OCI-M2 (cell line): ENCODE data around the gene TYW1B.
"Not testable (repeated sequence)": the region's sequence is repeated elsewhere in the genome, so short reads cannot be mapped to it uniquely, and the experiment has no call there.

Experiments used
- DNase-seq: peaks from one replicate; lab custom pipeline; 2025; ENCODE audit not compliant: unreplicated experiment; lab: John Stamatoyannopoulos, UW

TYW1B gene

DNA sequence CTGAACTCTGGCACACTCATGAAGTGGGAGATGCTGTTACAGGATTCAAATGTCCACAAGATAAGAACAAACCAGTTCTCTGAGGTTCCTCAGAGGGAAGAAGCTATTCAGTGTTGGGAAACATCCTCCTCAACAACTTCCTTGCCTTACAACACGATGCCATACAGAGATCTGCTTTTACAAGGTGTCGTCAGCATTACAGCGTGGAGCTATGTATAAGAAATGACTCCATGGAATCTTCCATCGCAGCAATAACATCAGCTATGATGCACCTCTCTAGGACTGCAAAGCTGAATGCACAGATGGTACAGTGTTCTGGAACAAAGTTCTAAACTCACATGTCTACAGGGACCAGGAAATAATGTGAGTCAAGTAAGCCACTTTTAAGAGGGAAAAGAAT, 122.3 kb downstream of the TYW1B start:
- DNase-seq = not testable (repeated sequence)

DNA sequence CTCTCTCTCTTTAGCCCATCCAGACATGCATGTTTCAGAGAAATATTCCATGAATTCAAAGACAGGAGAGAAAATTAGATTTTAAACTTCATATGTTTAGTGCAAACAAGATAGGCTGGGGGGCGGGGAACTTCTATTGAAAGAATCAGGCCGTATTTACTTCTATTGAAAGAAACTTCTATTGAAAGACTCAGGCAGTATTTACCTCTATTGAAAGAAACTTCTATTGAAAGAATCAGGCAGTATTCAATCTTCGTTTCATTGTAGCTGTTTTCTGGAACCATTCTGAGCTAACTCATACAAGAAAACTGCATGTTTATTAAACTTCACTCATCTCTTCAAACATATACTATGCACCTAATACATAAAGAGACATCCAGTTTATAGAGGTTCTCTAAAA, 123.1 kb downstream of the TYW1B start:
- no peak for DNase-seq

DNA sequence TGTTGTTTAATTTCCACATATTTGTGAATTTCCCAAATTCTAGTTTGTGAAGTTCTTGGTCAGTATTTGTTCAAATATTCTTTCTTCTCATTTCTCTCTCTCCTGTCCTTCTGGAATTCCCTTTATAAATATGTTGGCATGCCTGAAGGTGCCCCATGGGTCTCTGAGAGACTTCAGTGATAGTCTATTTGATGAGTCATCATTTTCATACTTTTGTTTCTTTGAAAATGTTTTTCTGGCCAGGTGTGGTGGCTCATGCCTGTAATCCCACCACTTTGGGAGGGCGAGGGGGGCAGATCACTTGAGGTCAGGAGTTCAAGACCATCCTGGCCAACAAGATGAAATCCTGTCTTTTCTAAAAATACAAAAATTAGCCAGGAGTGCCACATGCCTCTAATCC, 127.5 kb downstream of the TYW1B start:
- not testable (repeated sequence) for DNase-seq

DNA sequence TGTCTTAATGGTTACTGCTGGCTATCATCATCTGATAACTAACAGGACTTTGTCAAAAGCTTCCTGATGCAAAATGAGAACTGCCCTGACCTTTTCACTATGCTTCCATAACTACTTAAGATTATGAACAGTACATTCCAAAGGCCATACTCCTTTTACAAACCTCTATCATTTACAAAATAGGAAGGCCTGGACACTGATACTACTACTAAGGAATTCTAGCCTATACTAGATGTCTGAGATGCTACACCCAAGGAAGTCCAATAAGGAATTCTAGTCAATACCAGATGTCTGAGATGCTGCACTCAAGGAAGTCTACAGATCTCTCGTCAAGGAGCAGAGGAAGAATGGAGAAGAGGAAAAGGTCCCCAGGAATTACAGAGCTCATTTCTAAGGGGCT, 130.9 kb downstream of the TYW1B start:
- not testable (repeated sequence) for DNase-seq

DNA sequence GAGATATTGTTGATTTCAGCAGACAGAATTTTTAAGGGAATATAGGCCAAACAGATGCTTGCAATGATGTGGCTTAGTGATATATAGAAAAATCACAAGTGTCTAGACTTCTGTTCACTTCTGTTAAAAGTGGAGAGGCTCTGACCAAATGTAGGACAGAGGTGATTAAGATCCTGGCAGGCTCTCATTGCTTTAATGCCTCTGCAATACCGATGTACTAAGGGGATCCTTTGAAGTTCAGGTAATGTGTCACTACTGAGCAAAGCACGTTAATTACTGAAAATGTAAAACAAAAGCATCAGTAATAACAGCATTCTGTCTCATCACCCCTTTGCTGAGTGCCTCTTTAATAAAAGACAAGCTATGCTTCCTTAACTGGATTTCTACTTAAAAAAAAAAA, 131.4 kb downstream of the TYW1B start:
- DNase-seq = not testable (repeated sequence)

DNA sequence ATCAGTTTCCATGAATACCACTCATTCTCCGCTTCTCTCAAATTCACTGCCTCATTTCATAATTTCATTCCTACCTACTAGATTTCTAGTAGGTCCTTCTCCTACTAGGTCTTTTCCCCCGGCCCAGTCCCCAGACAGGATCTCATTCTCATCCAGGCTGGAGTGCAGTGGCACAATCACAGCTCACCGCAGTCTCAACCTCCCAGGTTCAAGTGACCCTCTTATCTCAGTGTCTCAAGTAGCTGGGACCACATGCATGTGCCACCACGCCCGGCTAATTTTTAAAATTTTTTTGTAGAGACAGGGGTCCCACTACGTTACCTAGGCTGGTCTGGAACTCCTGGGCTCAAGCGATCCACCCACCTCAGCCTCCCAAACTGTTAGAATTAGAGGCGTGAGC, 132.5 kb downstream of the TYW1B start:
- not testable (repeated sequence) for DNase-seq

DNA sequence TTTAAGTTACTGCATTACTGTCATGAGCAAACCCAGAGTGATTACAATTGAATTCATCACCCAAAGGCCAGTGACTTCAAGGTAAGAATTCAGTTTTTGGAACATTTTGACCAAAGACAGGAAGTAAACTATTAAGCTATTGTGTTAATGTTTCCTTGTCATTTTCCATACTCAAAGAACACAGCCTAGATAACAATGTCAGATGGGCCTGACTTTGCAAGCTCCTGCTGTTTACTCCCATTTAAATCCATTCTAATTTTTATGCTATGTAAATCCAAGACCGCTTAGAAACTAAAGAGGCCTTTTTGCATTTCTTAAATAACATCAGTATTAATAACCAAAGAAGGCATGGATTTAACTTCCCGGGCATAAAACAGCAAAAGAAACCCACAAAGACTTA, 136.6 kb downstream of the TYW1B start:
- not testable (repeated sequence) for DNase-seq

DNA sequence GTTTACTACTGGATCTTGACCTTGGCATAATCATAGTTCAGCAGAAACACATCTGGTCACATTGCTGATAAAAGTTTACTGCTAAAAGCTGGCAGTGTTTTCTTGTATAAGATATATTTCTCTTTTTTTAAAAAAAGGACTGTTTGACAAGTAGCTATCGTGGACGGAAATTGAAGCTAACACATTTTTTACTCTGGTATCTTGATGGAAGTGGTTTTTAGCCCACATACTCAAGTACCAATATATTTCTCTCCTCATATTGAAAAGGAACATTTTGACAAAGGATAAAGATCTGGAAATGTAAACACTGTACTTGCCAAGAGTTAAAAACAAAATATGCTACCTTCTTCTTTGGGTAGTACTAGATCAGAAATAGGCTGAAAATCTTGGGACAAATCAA, 137.8 kb downstream of the TYW1B start:
- not testable (repeated sequence) for DNase-seq

DNA sequence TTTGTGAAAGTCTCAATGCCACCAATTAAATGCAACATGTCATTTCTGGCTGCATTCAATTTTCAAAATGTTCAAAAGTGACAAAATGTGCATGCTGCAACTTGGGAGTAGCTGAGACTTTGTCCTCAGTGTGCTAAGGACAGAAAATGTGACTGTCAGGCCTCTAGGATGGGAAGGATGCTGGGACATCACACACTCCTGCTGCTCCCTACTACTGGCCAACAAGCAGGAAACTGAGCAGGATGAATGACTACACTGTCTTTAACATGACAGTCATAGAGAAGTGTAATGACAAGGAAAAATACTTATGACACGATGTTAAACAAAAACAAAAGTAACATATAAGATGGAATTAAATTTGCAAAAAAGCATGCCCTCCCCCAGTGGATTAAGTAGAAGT, 138.7 kb downstream of the TYW1B start:
- not testable (repeated sequence) for DNase-seq

DNA sequence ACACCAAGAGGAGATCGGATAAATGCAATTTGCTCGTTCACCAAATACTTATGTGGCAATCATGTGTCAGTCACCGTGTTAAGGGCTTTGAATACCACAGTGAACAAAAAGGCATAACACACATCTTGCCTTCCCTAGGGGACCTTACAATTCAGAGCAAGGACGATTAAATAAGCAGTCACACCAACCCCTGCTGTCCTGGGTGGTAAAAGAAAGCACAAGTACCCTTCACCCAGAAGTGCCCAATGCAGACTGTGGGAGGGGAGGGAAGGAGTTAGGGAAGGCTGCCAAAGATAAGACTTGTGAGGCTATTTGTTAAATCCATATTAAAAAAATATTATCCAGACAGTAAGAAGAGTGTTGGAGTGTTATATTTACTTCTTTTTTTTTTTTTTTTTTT, 146.8 kb downstream of the TYW1B start:
- DNase-seq = not testable (repeated sequence)

DNA sequence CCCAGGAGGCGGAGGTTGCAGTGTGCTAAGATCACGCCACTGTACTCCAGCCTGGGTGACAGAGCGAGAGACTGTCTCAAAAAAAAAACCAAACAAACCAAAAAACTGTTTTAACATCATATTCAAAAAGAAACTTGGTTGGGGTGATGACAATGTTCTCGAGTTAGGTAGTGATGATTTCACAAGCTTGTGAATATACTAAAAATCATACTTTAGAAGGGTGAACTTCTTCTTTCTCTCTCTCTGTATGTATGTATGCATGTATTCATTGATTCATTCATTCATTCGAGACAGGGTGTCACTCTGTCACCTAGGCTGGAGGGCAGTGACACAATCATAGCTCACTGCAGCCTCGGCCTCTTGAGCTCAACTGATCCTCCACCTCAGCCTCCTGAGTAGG, 151.1 kb downstream of the TYW1B start:
- DNase-seq = not testable (repeated sequence)

DNA sequence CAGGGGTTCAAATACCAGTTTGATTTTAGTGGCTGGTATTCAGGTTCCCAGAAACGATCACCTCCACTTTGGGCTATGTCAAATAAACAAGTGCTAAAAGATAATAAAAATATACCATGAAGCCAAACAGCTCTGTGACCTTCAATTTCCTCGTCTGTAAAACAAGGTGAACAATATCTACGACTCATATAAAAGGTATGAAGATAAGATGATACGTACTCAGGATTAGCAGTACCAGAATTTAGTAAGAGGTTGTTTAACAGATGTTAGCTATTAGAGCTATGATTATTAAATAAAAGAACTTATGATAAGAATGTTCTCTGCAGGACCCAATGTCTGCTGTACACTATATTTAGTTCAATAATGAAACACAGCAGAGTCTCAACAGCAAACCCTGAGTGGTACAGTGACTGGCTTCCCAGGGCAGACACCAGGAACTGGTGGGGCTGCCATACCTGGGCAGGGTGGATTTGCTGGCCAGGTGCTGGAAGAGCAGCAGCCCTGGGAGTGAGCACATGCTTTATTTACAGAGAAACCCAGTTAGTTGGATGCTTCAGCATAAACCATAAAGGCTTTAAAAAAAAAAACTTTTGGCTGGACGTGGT, 151.8 kb downstream of the TYW1B start:
- not testable (repeated sequence) for DNase-seq

DNA sequence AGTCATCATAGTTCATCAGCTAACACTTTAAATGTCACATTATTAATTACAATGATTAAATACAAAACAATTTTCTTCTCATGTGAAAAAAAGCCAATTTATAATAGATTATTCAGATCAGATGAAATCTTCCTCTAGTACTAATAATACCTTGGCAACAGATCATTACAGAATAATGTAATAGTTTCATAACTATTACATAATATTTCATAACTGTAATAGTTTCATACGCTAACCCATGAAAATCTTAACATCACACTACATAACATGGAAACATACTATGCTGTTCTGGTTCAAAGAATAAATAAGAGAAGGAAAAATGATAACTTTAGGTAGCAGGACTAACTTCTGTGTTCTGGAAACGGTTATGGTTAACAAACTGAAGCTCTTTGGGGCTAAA, 152.3 kb downstream of the TYW1B start:
- DNase-seq = not testable (repeated sequence)

DNA sequence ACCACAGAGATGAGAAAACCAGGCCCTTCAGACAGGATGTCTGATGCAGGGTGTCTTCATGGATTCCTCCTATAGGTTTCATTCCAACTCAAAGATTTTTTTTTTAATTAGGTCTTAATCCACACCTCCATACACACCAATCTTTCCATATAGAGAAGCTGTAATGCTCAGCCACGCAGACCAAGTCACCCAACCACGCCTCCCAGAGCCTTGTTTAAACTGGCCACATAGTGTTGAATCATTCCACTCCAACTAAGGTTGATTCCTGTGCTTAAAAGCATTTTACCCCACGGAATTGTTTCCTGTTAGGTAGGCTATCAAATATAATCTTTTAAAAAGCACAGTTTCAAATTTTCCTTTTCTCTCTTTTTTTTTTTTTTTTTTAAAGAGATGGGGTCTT, 153.6 kb downstream of the TYW1B start:
- DNase-seq = no peak

DNA sequence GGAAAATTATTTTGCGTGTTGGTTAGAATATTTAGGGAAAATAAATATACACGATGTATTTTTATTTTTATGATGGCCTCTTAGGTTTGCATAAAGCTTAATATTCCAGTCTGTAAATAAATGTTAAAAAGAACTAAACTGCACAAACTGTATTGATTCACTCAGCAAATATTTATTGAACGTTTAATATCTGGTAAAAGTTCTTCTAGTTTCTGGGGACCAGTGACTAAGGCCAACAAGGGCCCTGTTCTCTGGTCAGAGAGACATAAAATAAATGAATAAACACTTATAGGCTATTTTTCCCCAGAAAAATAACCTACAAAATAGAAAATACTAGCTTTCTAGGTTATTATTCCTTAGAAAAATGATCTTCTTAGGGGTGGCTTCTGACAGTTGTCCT, 157.2 kb downstream of the TYW1B start:
- not testable (repeated sequence) for DNase-seq

DNA sequence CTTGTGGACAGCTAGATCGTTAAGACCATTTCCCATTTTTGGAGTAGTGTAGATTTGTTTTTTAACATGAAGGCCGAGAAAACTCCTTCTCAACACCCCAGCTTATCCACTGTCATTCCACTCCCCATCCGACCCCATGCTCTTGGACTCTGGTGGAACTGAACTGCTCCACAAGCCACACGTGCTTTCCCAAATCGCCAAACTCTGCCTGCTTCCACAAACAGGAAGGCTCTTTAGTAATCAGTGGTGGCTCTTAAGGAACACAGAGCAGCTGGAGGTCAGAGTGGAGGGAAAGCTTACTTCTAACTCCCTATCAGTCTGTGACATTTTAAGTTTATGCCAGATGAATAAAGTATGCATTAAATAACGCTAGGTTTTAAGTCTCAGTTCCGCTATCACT, 159.6 kb downstream of the TYW1B start:
- not testable (repeated sequence) for DNase-seq

DNA sequence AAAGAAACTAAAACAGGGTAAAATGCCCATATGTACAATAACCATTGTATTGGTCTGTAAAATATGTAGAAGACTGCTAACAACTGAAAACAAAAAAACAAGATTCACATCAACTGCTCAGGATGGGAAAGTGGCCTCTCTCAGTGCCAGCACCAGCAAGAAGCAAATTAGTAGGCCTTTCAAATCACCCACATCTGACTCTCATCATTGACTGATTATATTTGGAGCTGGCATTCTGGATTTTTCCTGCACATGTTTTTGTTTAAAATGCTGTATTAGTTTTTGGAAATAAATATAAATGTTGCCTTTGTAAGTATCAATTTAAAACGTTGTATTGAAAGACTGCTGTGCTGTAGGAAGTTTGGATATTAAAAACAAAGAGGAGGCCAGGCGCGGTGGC, 161.0 kb downstream of the TYW1B start:
- DNase-seq = not testable (repeated sequence)

DNA sequence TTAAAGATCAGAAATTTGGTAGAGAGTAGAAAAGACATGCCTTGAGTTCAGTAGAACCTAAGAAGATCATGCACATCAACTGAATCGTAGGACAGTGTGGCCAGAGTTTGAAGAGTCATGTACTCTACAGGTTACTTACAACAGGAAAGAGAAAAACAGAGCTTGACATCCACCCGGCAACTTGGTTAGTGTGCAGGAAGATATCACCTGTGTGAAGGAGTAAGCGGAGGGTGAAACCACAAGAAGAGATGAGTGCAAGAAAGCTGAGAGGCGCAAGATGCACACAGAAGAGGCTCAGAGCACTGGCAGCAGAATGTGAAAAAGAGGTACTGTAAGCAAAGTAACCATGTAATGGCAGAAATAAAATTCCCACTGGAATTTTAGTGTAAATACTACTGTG, 179.4 kb downstream of the TYW1B start:
- DNase-seq = not testable (repeated sequence)

DNA sequence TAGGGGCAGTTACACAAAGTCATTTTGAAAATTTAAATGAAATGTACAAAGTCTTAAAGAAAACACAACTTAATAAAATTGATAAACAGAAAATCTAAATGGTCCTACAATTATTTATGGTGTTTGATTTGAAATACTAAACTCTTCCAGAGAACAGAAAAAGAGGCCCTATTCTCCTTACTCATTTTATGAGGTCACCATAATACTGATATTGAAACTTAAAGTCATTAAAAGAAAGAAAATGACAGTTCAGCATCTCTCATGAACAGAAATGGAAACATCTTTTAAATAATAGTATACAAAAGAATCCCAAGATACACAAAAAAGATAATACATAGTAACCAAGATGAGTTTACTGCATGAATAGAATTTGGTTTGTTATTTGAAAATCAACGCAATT, 184.3 kb downstream of the TYW1B start:
- DNase-seq = not testable (repeated sequence)

DNA sequence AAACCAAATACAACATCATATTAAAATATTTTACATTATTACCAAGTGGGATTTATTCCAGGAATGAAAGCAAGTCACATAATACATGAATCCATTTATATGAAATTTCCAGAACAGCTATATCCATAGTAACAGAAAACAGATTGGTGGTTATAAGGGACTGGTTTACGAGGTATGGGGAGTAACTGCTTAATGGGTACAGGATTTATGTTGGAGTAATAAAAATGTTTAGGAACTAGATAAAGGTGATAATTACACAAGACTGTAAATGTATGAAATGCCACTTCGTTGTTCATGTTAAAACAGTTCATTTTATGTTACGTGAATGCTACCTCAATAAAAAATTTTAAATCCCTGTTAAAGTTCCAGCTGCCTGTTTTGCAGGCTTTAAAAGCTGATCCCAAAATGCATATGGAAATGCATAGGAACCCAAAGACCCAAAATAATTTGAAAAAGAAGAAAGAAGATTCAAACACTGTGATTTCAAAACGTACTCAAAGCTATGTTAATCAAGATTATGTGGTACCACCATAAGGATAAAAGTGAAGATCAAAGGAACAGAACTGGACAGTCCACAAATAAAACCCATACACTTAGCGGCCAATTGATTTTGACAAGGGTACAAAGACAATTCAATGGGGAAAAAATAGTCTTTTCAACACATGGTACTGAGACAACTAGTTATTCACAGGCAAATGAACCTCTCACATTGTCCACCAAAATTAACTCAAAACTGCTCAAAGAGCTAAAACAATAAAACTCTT, 186.3 kb downstream of the TYW1B start:
- DNase-seq = not testable (repeated sequence)

DNA sequence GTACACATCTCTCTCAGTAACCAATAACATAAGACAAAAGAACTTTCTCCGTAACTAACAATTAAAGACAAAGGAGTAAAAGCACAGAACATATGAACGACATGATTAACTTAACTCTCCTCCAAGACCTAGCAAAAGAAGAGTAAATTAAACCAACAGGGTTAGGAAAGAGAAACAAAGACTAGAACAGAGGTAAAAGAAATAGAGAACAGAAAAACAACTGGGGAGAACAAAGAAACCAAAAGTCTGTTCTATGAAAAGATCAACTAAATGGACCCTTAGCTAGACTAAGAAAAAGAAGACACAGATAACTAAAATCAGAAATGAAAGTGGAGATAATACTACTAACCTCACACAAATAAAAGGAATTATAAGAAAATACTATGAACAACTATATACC, 187.3 kb downstream of the TYW1B start:
- not testable (repeated sequence) for DNase-seq

DNA sequence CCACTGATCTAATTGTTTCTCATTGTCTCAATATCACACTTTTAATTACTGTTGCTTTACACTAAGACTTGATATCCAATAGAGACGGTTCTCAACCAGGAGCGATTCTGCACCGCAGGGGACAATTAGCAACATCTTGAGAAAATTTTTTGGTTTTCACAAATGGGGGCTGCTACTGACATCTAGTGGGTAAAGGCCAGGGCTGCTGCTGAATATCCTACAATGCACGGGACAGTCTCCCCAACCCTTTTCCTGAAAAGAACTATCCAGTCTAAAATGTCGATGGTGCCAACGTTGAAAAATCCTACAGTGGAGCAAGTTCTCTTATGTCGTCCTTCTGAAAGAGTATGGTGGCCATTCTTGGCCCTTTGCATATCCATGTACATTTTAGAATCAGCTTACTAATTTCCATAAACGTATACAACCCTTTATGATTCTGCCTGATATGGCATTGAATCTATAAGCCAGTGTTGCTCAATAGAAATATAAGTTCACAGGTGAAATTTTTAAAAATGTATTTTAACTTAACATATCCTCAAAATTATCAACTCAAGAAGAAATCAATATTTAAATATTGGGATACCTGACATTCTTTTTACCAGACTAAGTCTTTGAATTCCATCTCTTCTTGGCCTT, 192.6 kb downstream of the TYW1B start:
- DNase-seq = not testable (repeated sequence)
